ENCODE measurements around the gene OR10X1.

OR10X1 gene

DNA sequence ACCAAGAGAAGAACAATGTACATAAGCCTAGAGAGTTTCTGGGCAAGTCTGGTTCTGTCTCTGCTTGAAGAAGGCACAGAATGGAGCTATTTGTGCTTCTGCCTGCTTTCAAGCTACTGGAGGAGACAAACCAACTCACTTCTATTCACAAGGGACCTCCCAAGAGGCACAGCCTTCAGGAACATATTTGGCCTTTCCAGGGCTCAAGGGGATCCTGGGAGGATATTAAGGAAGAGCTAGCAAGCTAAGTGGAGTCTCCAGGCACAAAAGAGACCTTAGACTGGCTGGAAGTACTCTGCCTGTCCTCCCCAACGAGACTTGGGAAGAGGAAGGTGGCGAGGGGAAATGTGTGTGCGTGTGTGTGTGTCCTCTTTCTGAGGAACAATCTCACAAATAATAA is 25.3 kb downstream of the OR10X1 start, which contains the start of gene OR6Y1:
Gene OR6Y1 (minus strand): TSS at position 54 of the 400 bp plus-strand sequence. CDS start 6,300 bp downstream, outside the sequence.
- TF ChIP-seq CTCF (IDR thresholded peaks at IDR 0.05; ENCODE audit: low read depth, low read length, missing control alignments), result no peak

DNA sequence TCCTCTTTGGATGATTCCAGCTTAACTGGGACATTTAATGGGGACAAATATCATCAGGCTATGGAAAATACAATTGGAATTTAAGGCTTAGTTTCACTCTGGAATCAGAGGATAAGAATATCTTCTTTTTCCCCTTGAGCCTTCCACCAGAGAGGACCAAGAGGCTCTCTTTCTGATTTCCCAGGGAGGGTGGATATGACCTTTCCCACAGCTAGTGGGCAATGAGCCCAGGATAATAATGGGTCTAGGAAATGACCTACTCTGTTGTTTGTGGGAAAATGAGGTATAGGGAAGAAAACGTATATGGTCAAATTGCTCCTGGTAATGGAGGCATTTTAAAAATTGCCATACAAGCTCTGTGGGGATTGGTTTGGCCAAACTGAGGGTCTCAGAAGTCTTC is 27.4 kb downstream of the OR10X1 start:
- no peak for TF ChIP-seq CTCF (IDR thresholded peaks at IDR 0.05; ENCODE audit: low read depth, low read length, missing control alignments)
- H3K4me3 ChIP-seq (ENCODE audit: low read depth, low read length), result no peak overlapping the region
- DNase-seq (ENCODE audit: low read depth), result no peak

More for the DNA sequence above, 25.3 kb downstream of the OR10X1 start, which contains the start of gene OR6Y1:
- DNase-seq (ENCODE audit: low read depth), result no peak
- no peak within 1 kb of the TSS for H3K4me3 ChIP-seq (ENCODE audit: low read depth, low read length)

GRCh38 chr1:158547533-158547932 is 32.2 kb downstream of the OR10X1 start:
- DNase-seq (ENCODE audit: low read depth), result no peak
- H3K4me3 ChIP-seq (ENCODE audit: low read depth, low read length), result no peak overlapping the region
- TF ChIP-seq CTCF (IDR thresholded peaks at IDR 0.05; ENCODE audit: low read depth, low read length, missing control alignments), result no peak

GRCh38 chr1:158537609-158538008 is 42.1 kb downstream of the OR10X1 start:
- no peak overlapping the region for H3K4me3 ChIP-seq (ENCODE audit: low read depth, low read length)
- DNase-seq (ENCODE audit: low read depth), result no peak

GRCh38 chr1:158534496-158534895 is 45.2 kb downstream of the OR10X1 start:
- no peak overlapping the region for H3K4me3 ChIP-seq (ENCODE audit: low read depth, low read length)
- no peak for TF ChIP-seq CTCF (IDR thresholded peaks at IDR 0.05; ENCODE audit: low read depth, low read length, missing control alignments)
- DNase-seq (ENCODE audit: low read depth), result no peak

More at GRCh38 chr1:158537609-158538008, 42.1 kb downstream of the OR10X1 start:
- TF ChIP-seq CTCF (IDR thresholded peaks at IDR 0.05; ENCODE audit: low read depth, low read length, missing control alignments), result no peak

Measured in GM12864 (cell line).